K562 (cell line): ENCODE data around the gene GAB1. TPM values are rescaled to one million over a fixed set of nuclear protein-coding genes. Genes with fewer than 3 reads are reported as not detected.

Source experiments
- ATAC-seq: fragments of 200-7000 bp; cut with Tn5 transposase; 3 replicates; pipeline ENCODE4 v1.9.1; 2020; ENCODE audit warnings: moderate library complexity
- BruUV-seq: library from RNA; stranded (reverse); fragments of 400-500 nt; replicated peaks from 2 replicates; lab custom pipeline; 2021; lab: Mats Ljungman, UMichigan
- CTCF ChIA-PET: fragments of 300-600 bp; formaldehyde crosslinking; extraction: SDS; loops from one replicate; lab custom pipeline; 2021; ENCODE audit warnings: low intra/inter-chr PET ratio; lab: Yijun Ruan, JAX
- POLR2A ChIA-PET: fragments of 300-600, 350-650 bp; sonication (Branson Sonifier 250); formaldehyde crosslinking; extraction: SDS; loops from one replicate; lab custom pipeline; 2021; ENCODE audit warnings: antibody characterized with exemption, inconsistent platforms; lab: Yijun Ruan, JAX
- DNase-seq, 4 experiments: peaks; one replicate each; pipeline versions ENCODE4 v3.0.0 to v3.0.0-alpha.2; 2011 to 2018; ENCODE audit warnings: low spot score in 3 of 4, mixed read lengths in 3 of 4; ENCODE audit errors: extremely low read depth in 1 of 4
- FAIRE-seq: peaks from 2 replicates; lab custom pipeline; 2011; peaks lifted over from hg19 to GRCh38; lab: Jason Lieb, UNC
- H2AFZ ChIP-seq: 2 replicates; pipeline ENCODE4 v1.6.0; 2011; ENCODE audit warnings: low read depth, low read length, control low read depth, inconsistent platforms
- H3K27ac ChIP-seq: fragments of 200-600 bp; 3 replicates; pipeline ENCODE4 v1.8.0; 2011; ENCODE audit warnings: low read depth, mild to moderate bottlenecking, control low read depth, inconsistent platforms, low read length, moderate library complexity, mixed read lengths; ENCODE audit errors: extremely low read depth
- H3K27me3 ChIP-seq, 2 experiments: fragments of 300-600 bp in 1 of 2; 2 replicates in 1 of 2; 3 replicates in 1 of 2; pipeline versions ENCODE4 v1.6.0 to v1.8.0; 2011; ENCODE audit warnings: inconsistent platforms in 2 of 2, low read length in 2 of 2, mild to moderate bottlenecking in 1 of 2, mixed read lengths in 1 of 2, moderate library complexity in 1 of 2; ENCODE audit not compliant: control insufficient read depth in 2 of 2, insufficient read depth in 2 of 2
- H3K36me3 ChIP-seq: fragments of 300-600 bp; 3 replicates; pipeline ENCODE4 v1.8.0; 2011; ENCODE audit warnings: mild to moderate bottlenecking, low read length, inconsistent platforms; ENCODE audit not compliant: control insufficient read depth, insufficient read depth
- H3K4me1 ChIP-seq, 2 experiments: fragments of 200-600 bp in 1 of 2; replicated peaks in 1 of 2; 2 replicates in 1 of 2; 3 replicates in 1 of 2; pipeline versions ENCODE4 v1.5.1 to v1.8.0; 2011; ENCODE audit warnings: inconsistent platforms in 2 of 2, low read length in 2 of 2, mild to moderate bottlenecking in 1 of 2, mixed read lengths in 1 of 2, moderate library complexity in 1 of 2; ENCODE audit not compliant: control insufficient read depth in 2 of 2, insufficient read depth in 2 of 2
- H3K4me2 ChIP-seq: 2 replicates; pipeline ENCODE4 v1.6.1; 2011; ENCODE audit warnings: low read length, control low read depth, inconsistent platforms, mixed read lengths; ENCODE audit not compliant: insufficient read depth
- H3K4me3 ChIP-seq: fragments of 200-600 bp; sonication (generic), shearing (Covaris generic); 2 replicates; pipeline ENCODE4 v1.5.1; 2016; ENCODE audit warnings: control low read depth, inconsistent platforms
- H3K79me2 ChIP-seq: fragments of 200-600 bp; 3 replicates; pipeline ENCODE4 v1.8.0; 2011; ENCODE audit warnings: low read length, inconsistent platforms; ENCODE audit not compliant: control insufficient read depth, insufficient read depth
- H3K9ac ChIP-seq, 2 experiments: 2 replicates each; pipeline versions ENCODE4 v1.6.0 to v1.6.1; 2011; ENCODE audit warnings: low read depth in 2 of 2, low read length in 2 of 2, control low read depth in 1 of 2, inconsistent platforms in 1 of 2, mild to moderate bottlenecking in 1 of 2, mixed read lengths in 1 of 2; ENCODE audit not compliant: insufficient read depth in 1 of 2
- H3K9me1 ChIP-seq: one replicate; pipeline ENCODE4 v1.6.0; 2011; ENCODE audit warnings: inconsistent platforms, mild to moderate bottlenecking, low read length, moderate library complexity; ENCODE audit not compliant: control insufficient read depth, insufficient read depth
- H3K9me3 ChIP-seq: replicated peaks from 2 replicates; pipeline ENCODE4 v1.5.1; 2011; ENCODE audit warnings: low read depth, low read length, inconsistent platforms; ENCODE audit not compliant: control insufficient read depth, insufficient read depth
- H4K20me1 ChIP-seq: replicated peaks from 2 replicates; pipeline ENCODE4 v1.6.1; 2011; ENCODE audit warnings: low read length, inconsistent platforms, mixed read lengths; ENCODE audit not compliant: control insufficient read depth, insufficient read depth
- C11orf30 ChIP-seq: fragments of 450-650 bp; IDR thresholded peaks from 2 replicates; pipeline ENCODE4 v1.6.1; 2016; ENCODE audit warnings: low read depth, mild to moderate bottlenecking
- CBX8 ChIP-seq: fragments of 200-600 bp; sonication (generic); IDR thresholded peaks from 2 replicates; pipeline ENCODE4 v1.6.1; 2012; ENCODE audit warnings: borderline replicate concordance, mixed run types, low read depth, mild to moderate bottlenecking, moderate library complexity, mixed read lengths, low read length, control low read depth, inconsistent platforms; ENCODE audit not compliant: poor library complexity, severe bottlenecking; ENCODE audit errors: extremely low read depth
- CEBPB ChIP-seq: fragments of 450-650 bp; IDR thresholded peaks from 2 replicates; pipeline ENCODE4 v1.6.1; 2016; ENCODE audit warnings: missing genetic modification characterization, missing compliant biosample characterization
- DIDO1 ChIP-seq: fragments of 450-650 bp; IDR thresholded peaks from 2 replicates; pipeline ENCODE4 v1.6.1; 2016; ENCODE audit warnings: low read depth, missing biosample characterization, missing genetic modification characterization
- NR4A1 ChIP-seq, 2 experiments: fragments of 250-450 bp in 1 of 2; fragments of 450-650 bp in 1 of 2; sonication (Bioruptor Pico) in 1 of 2; IDR thresholded peaks; 2 replicates each; pipeline versions ENCODE4 v1.4.0 to v1.6.1; 2016 to 2020; ENCODE audit warnings: mild to moderate bottlenecking in 2 of 2, missing compliant biosample characterization in 1 of 2, missing genetic modification characterization in 1 of 2, moderate library complexity in 1 of 2
- TAF9B ChIP-seq: fragments of 450-650 bp; IDR thresholded peaks from 2 replicates; pipeline ENCODE4 v1.6.1; 2018; ENCODE audit warnings: mild to moderate bottlenecking; ENCODE audit not compliant: partially characterized antibody
- TAL1 ChIP-seq: fragments of 450-650 bp; IDR thresholded peaks from 2 replicates; pipeline ENCODE4 v1.6.1; 2016; ENCODE audit warnings: mild to moderate bottlenecking
- TCF7 ChIP-seq: sonication (generic); IDR thresholded peaks from 2 replicates; pipeline ENCODE4 v1.6.1; 2016; ENCODE audit warnings: antibody characterized with exemption, borderline replicate concordance
- TOE1 ChIP-seq, 2 experiments: fragments of 450-650 bp in 1 of 2; sonication (generic) in 1 of 2; formaldehyde crosslinking in 1 of 2; IDR thresholded peaks; 2 replicates each; pipeline versions ENCODE4 v1.7.1 to v1.8.0; 2016 to 2022; ENCODE audit warnings: borderline replicate concordance in 2 of 2, mild to moderate bottlenecking in 2 of 2, antibody characterized with exemption in 1 of 2, inconsistent platforms in 1 of 2, low read depth in 1 of 2, missing genetic modification reagents in 1 of 2, moderate library complexity in 1 of 2
- ZC3H11A ChIP-seq: IDR thresholded peaks from 2 replicates; pipeline ENCODE4 v1.6.1; 2012; ENCODE audit warnings: low read depth, low read length, improper control_type of control experiment
- ZEB2 ChIP-seq: fragments of 450-650 bp; IDR thresholded peaks from 2 replicates; pipeline ENCODE4 v1.6.1; 2016
- ZNF561 ChIP-seq: fragments of 450-650 bp; formaldehyde crosslinking; conservative IDR thresholded peaks from 2 replicates; pipeline ENCODE4 v1.4.0; 2020; ENCODE audit warnings: mild to moderate bottlenecking, moderate library complexity
- WGBS: fragments of 100-300 bp; shearing (Covaris generic); methylation state at CpG from one replicate; pipeline ENCODE4 v1.1.6; 2016; ENCODE audit warnings: low coverage, mixed read lengths; ENCODE audit not compliant: insufficient coverage; ENCODE audit errors: missing lambda C conversion rate; 5-methylcytosine and 5-hydroxymethylcytosine counted together
- in situ Hi-C: fragments of 300-500 bp; cut with MboI; formaldehyde crosslinking; loops from 4 replicates; pipeline ENCODE4 v1.15.0; 2018; ENCODE audit warnings: inconsistent platforms, mixed read lengths
- intact Hi-C: fragments of 100-400 bp; cut with micrococcal nuclease; formaldehyde crosslinking; loops from 2 replicates; pipeline ENCODE4 v1.14.2; 2022
- polyA plus RNA-seq, 8 experiments: library from polyadenylated mRNA; depleted of rRNA in 4 of 8; stranded (reverse) in 5 of 8; unstranded in 3 of 8; fragments of >200 nt; fragmentation: Nextera tagmentation in 2 of 8; fragmentation: Illumina TruSeq in 1 of 8; extraction: Ambion mirVana in 2 of 8; extraction: Trizol in 1 of 8; gene quantifications; 2 replicates each; pipeline versions ENCODE4 v1.2.1 to v1.2.3, GENCODE V29; 2011 to 2014; ENCODE audit warnings: inconsistent platforms in 1 of 8, missing spikeins in 1 of 8
- total RNA-seq, 7 experiments: library from RNA; depleted of rRNA in 6 of 7; stranded (reverse); fragments of >200 nt in 6 of 7; fragmentation: Illumina TruSeq in 2 of 7; extraction: Trizol in 2 of 7; gene quantifications; 2 replicates each; pipeline versions ENCODE4 v1.2.1 to v1.2.3, GENCODE V29; 2011 to 2021; ENCODE audit warnings: low replicate concordance in 1 of 7
- TF ChIP-seq, protein P1 (sequence below), 2 experiments: fragments of 250-450 bp in 1 of 2; fragments of 450-650 bp in 1 of 2; sonication (Bioruptor Pico) in 1 of 2; IDR thresholded peaks; 2 replicates each; pipeline versions ENCODE4 v1.6.1 to v1.8.0; 2016 to 2021; ENCODE audit warnings: mild to moderate bottlenecking in 2 of 2, moderate library complexity in 2 of 2, missing compliant biosample characterization in 1 of 2, missing genetic modification characterization in 1 of 2
- TF ChIP-seq, protein P2 (sequence below): fragments of 450-650 bp; IDR thresholded peaks from 2 replicates; pipeline ENCODE4 v1.6.1; 2018; ENCODE audit not compliant: partially characterized antibody
- TF ChIP-seq, protein P3 (sequence below), 2 experiments: fragments of 450-650 bp in 1 of 2; sonication (generic) in 1 of 2; formaldehyde crosslinking; conservative IDR thresholded peaks; 2 replicates each; pipeline versions ENCODE4 v1.4.0 to v1.8.1; 2020 to 2022; ENCODE audit warnings: mild to moderate bottlenecking in 1 of 2, missing genetic modification reagents in 1 of 2

Gene GAB1
- total and polyA plus RNA-seq, 9 of the 15 experiments (the other 6 are each of a cell fraction or from before 2014, with no cell fraction given): 1.3 to 14.6 (median 7.5) TPM

DNA sequence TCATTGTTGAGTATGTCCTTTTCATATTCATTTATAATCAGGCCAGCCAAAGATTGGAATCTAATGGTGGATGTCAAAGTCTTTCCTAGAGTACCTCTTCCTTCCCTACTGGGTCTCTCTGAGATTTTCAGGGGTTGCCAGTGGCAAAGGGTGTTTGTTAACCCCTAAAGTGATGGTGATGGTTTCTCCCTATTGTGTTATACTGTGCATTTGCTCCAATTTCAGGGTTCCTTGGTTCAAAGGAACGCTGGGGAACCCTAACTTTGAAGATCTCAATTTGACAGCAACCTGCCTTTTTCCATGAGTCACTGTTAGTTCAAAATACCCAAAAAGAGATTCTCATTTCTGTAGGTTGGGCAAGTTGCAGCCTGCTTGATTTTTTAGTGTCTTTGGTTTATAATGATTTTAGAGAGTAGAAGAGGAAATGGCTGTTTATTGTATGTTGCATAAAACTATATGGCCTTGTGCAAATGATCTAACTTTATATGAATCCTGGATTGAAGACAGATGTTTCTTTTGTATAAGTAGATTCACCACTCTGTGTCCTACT is 23.0 kb downstream of the GAB1 start:
- Histone ChIP-seq H3K36me3 (no peaks in the 10 kb centered on the region), H3K9me3 (no peaks in the 10 kb centered on the region), H4K20me1 (no peaks in the 10 kb centered on the region; the same call in 1 of the 2 replicates), H3K79me2 (peaks cover 87% of the 10 kb centered on the region), H3K27ac (peak overlapping the region; percentile 68), H3K4me1 (peaks cover 0 to 15% of the 10 kb centered on the region in 2 experiments), H3K9ac (0 out of 4 replicates have a peak overlapping the region, but pooled peaks of 1 of the 2 experiments have one; percentile 9), H3K9me1 (no peaks in the 10 kb centered on the region), H3K4me3 (no peak overlapping the region), H3K27me3 (no peaks in the 10 kb centered on the region), H3K4me2 (peak overlapping the region; percentile 63), H2AFZ (peak overlapping the region; percentile 64)
- DNase-seq: no peak
- FAIRE-seq: no peak
- ChIA-PET POLR2A (interaction anchor here (1.0 kb wide), 1 partner anchor 16 kb away, joined by 5 read pairs; no protein-coding TSS in a partner anchor), CTCF (no interaction called here)
- ATAC-seq: peak; percentile 19
- intact Hi-C loops (loop anchor here (1.0 kb wide), 1 partner anchor 11 kb away; no protein-coding TSS in a partner anchor), in situ Hi-C loops (no loop called here)
- no TSS peak for BruUV-seq
- WGBS: 20% methylated on average over 1 of the region's 1 CpG
- TF ChIP-seq TAF9B (no peak), CEBPB (tag) (no peak), ZEB2 (no peak), CBX8 (no peak), DIDO1 (tag) (no peak), TAL1 (no peak), NR4A1 (CRISPR knock-in tag; IDR thresholded peaks at IDR 0.05) (no peak), NR4A1 (tag; IDR thresholded peaks at IDR 0.05) (no peak), TCF7 (no peak), C11orf30 (peak; percentile 45), TOE1 (IDR thresholded peaks at IDR 0.05; ENCODE audit: borderline replicate concordance) (no peak), TOE1 (CRISPR knock-in tag; IDR thresholded peaks at IDR 0.05; ENCODE audit: borderline replicate concordance, low read depth) (no peak), ZC3H11A (no peak), ZNF561 (CRISPR knock-in tag) (no peak)
- TF ChIP-seq, protein P1, sequence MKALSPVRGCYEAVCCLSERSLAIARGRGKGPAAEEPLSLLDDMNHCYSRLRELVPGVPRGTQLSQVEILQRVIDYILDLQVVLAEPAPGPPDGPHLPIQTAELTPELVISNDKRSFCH (CRISPR knock-in tag; IDR thresholded peaks at IDR 0.05): no peak
- TF ChIP-seq, protein P1 (tag; IDR thresholded peaks at IDR 0.05): no peak
- TF ChIP-seq, protein P2, sequence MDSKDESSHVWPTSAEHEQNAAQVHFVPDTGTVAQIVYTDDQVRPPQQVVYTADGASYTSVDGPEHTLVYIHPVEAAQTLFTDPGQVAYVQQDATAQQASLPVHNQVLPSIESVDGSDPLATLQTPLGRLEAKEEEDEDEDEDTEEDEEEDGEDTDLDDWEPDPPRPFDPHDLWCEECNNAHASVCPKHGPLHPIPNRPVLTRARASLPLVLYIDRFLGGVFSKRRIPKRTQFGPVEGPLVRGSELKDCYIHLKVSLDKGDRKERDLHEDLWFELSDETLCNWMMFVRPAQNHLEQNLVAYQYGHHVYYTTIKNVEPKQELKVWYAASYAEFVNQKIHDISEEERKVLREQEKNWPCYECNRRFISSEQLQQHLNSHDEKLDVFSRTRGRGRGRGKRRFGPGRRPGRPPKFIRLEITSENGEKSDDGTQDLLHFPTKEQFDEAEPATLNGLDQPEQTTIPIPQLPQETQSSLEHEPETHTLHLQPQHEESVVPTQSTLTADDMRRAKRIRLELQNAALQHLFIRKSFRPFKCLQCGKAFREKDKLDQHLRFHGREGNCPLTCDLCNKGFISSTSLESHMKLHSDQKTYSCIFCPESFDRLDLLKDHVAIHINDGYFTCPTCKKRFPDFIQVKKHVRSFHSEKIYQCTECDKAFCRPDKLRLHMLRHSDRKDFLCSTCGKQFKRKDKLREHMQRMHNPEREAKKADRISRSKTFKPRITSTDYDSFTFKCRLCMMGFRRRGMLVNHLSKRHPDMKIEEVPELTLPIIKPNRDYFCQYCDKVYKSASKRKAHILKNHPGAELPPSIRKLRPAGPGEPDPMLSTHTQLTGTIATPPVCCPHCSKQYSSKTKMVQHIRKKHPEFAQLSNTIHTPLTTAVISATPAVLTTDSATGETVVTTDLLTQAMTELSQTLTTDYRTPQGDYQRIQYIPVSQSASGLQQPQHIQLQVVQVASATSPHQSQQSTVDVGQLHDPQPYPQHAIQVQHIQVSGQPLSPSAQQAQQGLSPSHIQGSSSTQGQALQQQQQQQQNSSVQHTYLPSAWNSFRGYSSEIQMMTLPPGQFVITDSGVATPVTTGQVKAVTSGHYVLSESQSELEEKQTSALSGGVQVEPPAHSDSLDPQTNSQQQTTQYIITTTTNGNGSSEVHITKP: peak; percentile 72
- TF ChIP-seq, protein P3, sequence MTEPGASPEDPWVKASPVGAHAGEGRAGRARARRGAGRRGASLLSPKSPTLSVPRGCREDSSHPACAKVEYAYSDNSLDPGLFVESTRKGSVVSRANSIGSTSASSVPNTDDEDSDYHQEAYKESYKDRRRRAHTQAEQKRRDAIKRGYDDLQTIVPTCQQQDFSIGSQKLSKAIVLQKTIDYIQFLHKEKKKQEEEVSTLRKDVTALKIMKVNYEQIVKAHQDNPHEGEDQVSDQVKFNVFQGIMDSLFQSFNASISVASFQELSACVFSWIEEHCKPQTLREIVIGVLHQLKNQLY (CRISPR knock-in tag; conservative IDR thresholded peaks at IDR 0.05): no peak
